ENCODE measurements around the gene RAB27A. TPM values are rescaled to one million over a fixed set of nuclear protein-coding genes. Genes with fewer than 3 reads are reported as not detected.

RAB27A gene
- total and polyA plus RNA-seq, 5 experiments from 2014 or later: 26.2 to 88.0 (median 35.0) TPM

- POLR2A ChIA-PET: interaction anchor here (0.6 to 2.0 kb wide), 7 partner anchors 8 to 52 kb away, joined by 3 to 6 read pairs (median 5); partner anchors contain the start of genes PIGB and PIGBOS1
- Mint-ChIP-seq H3K9me3 (no peaks in the 10 kb centered on the region), H3K4me3 (peak overlapping the region; percentile 23 to 76 (median 58)), H3K36me3 (peaks cover 0 to 3% (median 2%) of the 10 kb centered on the region in 3 donors), H3K4me1 (peaks cover 35 to 95% (median 89%) of the 10 kb centered on the region in 4 donors), H3K27me3 (no peaks in the 10 kb centered on the region), H3K27ac (peak overlapping the region; percentile 86 to 98 (median 94))
- peak; percentile 61 to 81 for ATAC-seq
- DNase-seq: peak in 7 of 10 donors; percentile 16 to 61 (median 35)
Measured at GRCh38 chr15:55279746-55280351, 9.8 kb downstream of the RAB27A start.

GRCh38 chr15:55279100-55279745 is 10.4 kb downstream of the RAB27A start:
- peak overlapping the region; percentile 86 to 98 (median 94) for H3K27ac Mint-ChIP-seq
- H3K36me3 Mint-ChIP-seq: peaks cover 0 to 3% (median 2%) of the 10 kb centered on the region in 3 donors
- H3K4me1 Mint-ChIP-seq: peaks cover 30 to 90% (median 85%) of the 10 kb centered on the region in 4 donors
- H3K27me3 Mint-ChIP-seq: no peaks in the 10 kb centered on the region
- no peak for DNase-seq
- no peaks in the 10 kb centered on the region for H3K9me3 Mint-ChIP-seq
- POLR2A ChIA-PET: interaction anchor here (1.0 to 2.0 kb wide), 3 partner anchors 9 to 40 kb away, joined by 5 read pairs; partner anchors contain the start of genes PIGB and PIGBOS1
- peak overlapping the region in 9 of 10 donors; percentile 44 to 76 (median 59) for H3K4me3 Mint-ChIP-seq
- ATAC-seq: no peak

GRCh38 chr15:55277715-55278114 is 11.9 kb downstream of the RAB27A start:
- POLR2A ChIA-PET: interaction anchor here (0.6 to 3.5 kb wide), 5 partner anchors 10 to 41 kb away, joined by 3 to 19 read pairs (median 6); partner anchors contain the start of genes PIGB and PIGBOS1
- H3K27ac Mint-ChIP-seq: peak overlapping the region; percentile 91 to 98 (median 95)
- ATAC-seq (no peak), DNase-seq (no peak)
- H3K27me3 Mint-ChIP-seq: no peaks in the 10 kb centered on the region
- peaks cover 0 to 3% (median 2%) of the 10 kb centered on the region in 3 donors for H3K36me3 Mint-ChIP-seq
- no peaks in the 10 kb centered on the region for H3K9me3 Mint-ChIP-seq
- peak overlapping the region; percentile 65 to 86 (median 76) for H3K4me3 Mint-ChIP-seq
- H3K4me1 Mint-ChIP-seq: peaks cover 27 to 90% (median 80%) of the 10 kb centered on the region in 4 donors

- H3K4me1 Mint-ChIP-seq: peaks cover 28 to 88% (median 77%) of the 10 kb centered on the region in 4 donors
- H3K36me3 Mint-ChIP-seq: peaks cover 0 to 3% (median 2%) of the 10 kb centered on the region in 3 donors
- H3K27me3 Mint-ChIP-seq: no peaks in the 10 kb centered on the region
- peak overlapping the region; percentile 91 to 98 (median 95) for H3K27ac Mint-ChIP-seq
- DNase-seq (peak in 6 of 10 donors; percentile 10 to 65 (median 38)), ATAC-seq (peak; percentile 56 to 66)
- POLR2A ChIA-PET: interaction anchor here (0.6 to 3.5 kb wide), 7 partner anchors 9 to 80 kb away, joined by 3 to 19 read pairs (median 5); partner anchors contain the start of genes PIGB, PIGBOS1 and RSL24D1
- H3K4me3 Mint-ChIP-seq: peak overlapping the region; percentile 65 to 86 (median 76)
- no peaks in the 10 kb centered on the region for H3K9me3 Mint-ChIP-seq
Measured at GRCh38 chr15:55277116-55277564, 12.5 kb downstream of the RAB27A start.

- peaks cover 0 to 3% (median 2%) of the 10 kb centered on the region in 3 donors for H3K36me3 Mint-ChIP-seq
- H3K9me3 Mint-ChIP-seq: no peaks in the 10 kb centered on the region
- no peaks in the 10 kb centered on the region for H3K27me3 Mint-ChIP-seq
- POLR2A ChIA-PET: interaction anchor here (0.6 to 3.5 kb wide), 6 partner anchors 8 to 80 kb away, joined by 3 to 19 read pairs (median 6); partner anchors contain the start of genes PIGB, PIGBOS1 and RSL24D1
- H3K27ac Mint-ChIP-seq: peak overlapping the region in 8 of 10 donors; percentile 43 to 98 (median 94)
- peaks cover 24 to 85% (median 72%) of the 10 kb centered on the region in 4 donors for H3K4me1 Mint-ChIP-seq
- DNase-seq: no peak
- no peak for ATAC-seq
- peak overlapping the region in 6 of 10 donors; percentile 5 to 76 (median 65) for H3K4me3 Mint-ChIP-seq
Measured at GRCh38 chr15:55276324-55276723, 13.3 kb downstream of the RAB27A start.

- Mint-ChIP-seq H3K36me3 (peaks cover 0 to 4% (median 3%) of the 10 kb centered on the region in 3 donors), H3K4me3 (peak overlapping the region in 9 of 10 donors; percentile 7 to 86 (median 59)), H3K9me3 (peaks cover 0 to 1% (median 0%) of the 10 kb centered on the region in 9 donors), H3K27ac (peak overlapping the region; percentile 29 to 99 (median 97)), H3K27me3 (no peaks in the 10 kb centered on the region), H3K4me1 (peaks cover 33 to 89% (median 79%) of the 10 kb centered on the region in 4 donors)
- DNase-seq (no peak), ATAC-seq (no peak)
- POLR2A ChIA-PET: interaction anchor here (0.6 to 1.2 kb wide), 7 partner anchors 9 to 73 kb away, joined by 3 to 5 read pairs (median 3); partner anchors contain the start of gene RSL24D1
Measured at GRCh38 chr15:55270291-55270690, 19.3 kb downstream of the RAB27A start.

GRCh38 chr15:55268176-55268695 is 21.4 kb downstream of the RAB27A start:
- Mint-ChIP-seq H3K27me3 (no peaks in the 10 kb centered on the region), H3K36me3 (peaks cover 0 to 6% (median 0%) of the 10 kb centered on the region in 3 donors), H3K9me3 (peaks cover 0 to 1% (median 0%) of the 10 kb centered on the region in 9 donors), H3K27ac (peak overlapping the region; percentile 93 to 99 (median 98)), H3K4me3 (peak overlapping the region in 9 of 10 donors; percentile 22 to 86 (median 79)), H3K4me1 (peaks cover 31 to 81% (median 74%) of the 10 kb centered on the region in 4 donors)
- POLR2A ChIA-PET: interaction anchor here (1.3 to 3.9 kb wide), 8 partner anchors 8 to 71 kb away, joined by 5 to 29 read pairs (median 14); partner anchors contain the start of genes PIGB, PIGBOS1 and RSL24D1
- no peak for DNase-seq
- no peak for ATAC-seq

GRCh38 chr15:55267401-55268175 is 22.0 kb downstream of the RAB27A start:
- POLR2A ChIA-PET: interaction anchor here (0.6 to 3.9 kb wide), 16 partner anchors 9 to 71 kb away, joined by 3 to 29 read pairs (median 6); partner anchors contain the start of genes PIGB, PIGBOS1, RAB27A and RSL24D1

GRCh38 chr15:55266547-55266946 is 23.1 kb downstream of the RAB27A start:
- H3K27me3 Mint-ChIP-seq: no peaks in the 10 kb centered on the region
- H3K4me3 Mint-ChIP-seq: peak overlapping the region; percentile 20 to 86 (median 78)
- ATAC-seq: no peak
- H3K27ac Mint-ChIP-seq: peak overlapping the region; percentile 92 to 99 (median 98)
- H3K4me1 Mint-ChIP-seq: peaks cover 29 to 72% (median 66%) of the 10 kb centered on the region in 4 donors
- peaks cover 0 to 1% (median 0%) of the 10 kb centered on the region in 9 donors for H3K9me3 Mint-ChIP-seq
- H3K36me3 Mint-ChIP-seq: peaks cover 0 to 10% (median 3%) of the 10 kb centered on the region in 3 donors
- DNase-seq: no peak
- POLR2A ChIA-PET: interaction anchor here (0.8 to 3.9 kb wide), 13 partner anchors 10 to 69 kb away, joined by 3 to 29 read pairs (median 6); partner anchors contain the start of genes PIGB, PIGBOS1, RAB27A and RSL24D1

More at GRCh38 chr15:55267401-55268175, 22.0 kb downstream of the RAB27A start:
- peak overlapping the region; percentile 67 to 86 (median 80) for H3K4me3 Mint-ChIP-seq
- H3K27ac Mint-ChIP-seq: peak overlapping the region; percentile 92 to 99 (median 98)
- H3K27me3 Mint-ChIP-seq: no peaks in the 10 kb centered on the region
- peaks cover 0 to 1% (median 0%) of the 10 kb centered on the region in 9 donors for H3K9me3 Mint-ChIP-seq
- ATAC-seq: peak; percentile 90 to 92
- peaks cover 30 to 77% (median 69%) of the 10 kb centered on the region in 4 donors for H3K4me1 Mint-ChIP-seq
- peak; percentile 51 to 88 (median 82) for DNase-seq
- H3K36me3 Mint-ChIP-seq: peaks cover 0 to 9% (median 3%) of the 10 kb centered on the region in 3 donors

GRCh38 chr15:55260562-55261131 is 29.0 kb downstream of the RAB27A start:
- peak overlapping the region in 4 of 10 donors; percentile 20 to 71 (median 58) for H3K27ac Mint-ChIP-seq
- H3K27me3 Mint-ChIP-seq: no peaks in the 10 kb centered on the region
- H3K4me3 Mint-ChIP-seq: no peak overlapping the region
- peaks cover 24 to 53% (median 45%) of the 10 kb centered on the region in 4 donors for H3K4me1 Mint-ChIP-seq
- no peak for ATAC-seq
- H3K9me3 Mint-ChIP-seq: no peaks in the 10 kb centered on the region
- no peak for DNase-seq
- POLR2A ChIA-PET: interaction anchor here (0.7 to 1.2 kb wide), 2 partner anchors 17 to 48 kb away, joined by 3 to 4 read pairs; no protein-coding TSS in a partner anchor
- H3K36me3 Mint-ChIP-seq: peaks cover 5 to 17% (median 9%) of the 10 kb centered on the region in 3 donors

Measured in naive thymus-derived CD8-positive, alpha-beta T cell (primary cell).